Thoracic aorta endothelial cell (primary cell): ENCODE results near the gene SLC24A5. TPM values are rescaled to one million over a fixed set of nuclear protein-coding genes. Genes with fewer than 3 reads are reported as not detected.

Source experiments
- total RNA-seq: library from RNA; depleted of rRNA; stranded (reverse); fragments of >200 nt; gene quantifications from 2 replicates; pipeline ENCODE4 v1.2.3, GENCODE V29; 2012

Gene SLC24A5
- 0.07 TPM in 1 of 2 replicates, not detected in the other for total RNA-seq

GRCh38 chr15:48120745-48121144 lies at the start of gene SLC24A5:
Gene SLC24A5 (plus strand): TSS chr15:48120990. CDS start chr15:48121045, 55 bp downstream.

GRCh38 chr15:48177766-48178647 lies 57.2 kb downstream of the SLC24A5 start, which contains the start of gene MYEF2:
Gene MYEF2 (minus strand): TSS chr15:48178295. CDS start chr15:48178237, 58 bp downstream.

GRCh38 chr15:48191574-48192225 lies 70.9 kb downstream of the SLC24A5 start, which contains the start of gene CTXN2:
Gene CTXN2 (plus strand): TSS chr15:48191665. CDS start chr15:48201301, 9,636 bp downstream.

Other genes with a start within 250 kb of the SLC24A5 start
- 29.8 and 39.3 TPM in 2 replicates for gene MYEF2, start 57.3 kb downstream of the SLC24A5 start, total RNA-seq
- not detected in 2 replicates for gene CTXN2, start 70.7 kb downstream of the SLC24A5 start, total RNA-seq
- not detected in 2 replicates for gene SLC12A1, start 85.3 kb downstream of the SLC24A5 start, total RNA-seq
- 62.6 and 84.9 TPM in 2 replicates for gene DUT, start 210.4 kb downstream of the SLC24A5 start, total RNA-seq